Ascending aorta (tissue), 2 donors: ENCODE data around the gene ARHGAP40. TPM values are rescaled to one million over a fixed set of nuclear protein-coding genes. Genes with fewer than 3 reads are reported as not detected.

Experiments used
- DNase-seq, 2 donors: peaks; one replicate each; pipeline ENCODE4 v3.0.0-alpha.2; 2019; ENCODE audit warnings: low spot score in 2 of 2
- H3K27ac ChIP-seq, 2 donors: fragments of 200-600 bp; sonication (generic); one replicate each; pipeline ENCODE4 v1.5.1; 2016 to 2017; ENCODE audit warnings: mild to moderate bottlenecking in 1 of 2
- H3K27me3 ChIP-seq: fragments of 200-600 bp; sonication (generic); one replicate; pipeline ENCODE4 v1.5.1; 2017
- H3K36me3 ChIP-seq, 2 donors: fragments of 200-600 bp; sonication (generic); one replicate each; pipeline ENCODE4 v1.5.1; 2016
- H3K4me1 ChIP-seq, 2 donors: fragments of 200-600 bp; sonication (generic); one replicate each; pipeline ENCODE4 v1.5.1; 2016 to 2017; ENCODE audit warnings: mild to moderate bottlenecking in 1 of 2
- H3K4me3 ChIP-seq, 2 donors: fragments of 200-600 bp; sonication (generic); one replicate each; pipeline ENCODE4 v1.5.1; 2016 to 2017; ENCODE audit warnings: mild to moderate bottlenecking in 1 of 2
- H3K9me3 ChIP-seq, 2 donors: fragments of 200-600 bp; sonication (generic); one replicate each; pipeline ENCODE4 v1.5.1; 2016
- intact Hi-C: fragments of 100-400 bp; cut with DNase I; formaldehyde crosslinking; loops from one replicate; pipeline ENCODE4 v1.15.1; 2023
- total RNA-seq: library from RNA; depleted of rRNA; stranded (reverse); fragments of >200 nt; gene quantifications from one replicate; pipeline ENCODE4 v1.1.0, GENCODE V29; 2016
- TF ChIP-seq, protein P1 (sequence below), 3 experiments: fragments of 200-600 bp in 2 of 3; fragments of 450-650 bp in 1 of 3; sonication (generic) in 2 of 3; IDR thresholded peaks; one replicate each; pipeline ENCODE4 v1.5.1; 2016 to 2019; ENCODE audit warnings: antibody characterized with exemption in 3 of 3, mild to moderate bottlenecking in 1 of 3, moderate library complexity in 1 of 3

Gene ARHGAP40
- total RNA-seq, 1 donor from 2014 or later = not detected

- no peaks in the 10 kb centered on the region for H3K9me3 ChIP-seq
- no peak for DNase-seq
- no peaks in the 10 kb centered on the region for H3K4me1 ChIP-seq
- no peaks in the 10 kb centered on the region for H3K36me3 ChIP-seq
- no peaks in the 10 kb centered on the region for H3K27me3 ChIP-seq
- intact Hi-C loops = no loop called here
- no peak overlapping the region for H3K27ac ChIP-seq
- no peak overlapping the region for H3K4me3 ChIP-seq
- TF ChIP-seq, protein P1, sequence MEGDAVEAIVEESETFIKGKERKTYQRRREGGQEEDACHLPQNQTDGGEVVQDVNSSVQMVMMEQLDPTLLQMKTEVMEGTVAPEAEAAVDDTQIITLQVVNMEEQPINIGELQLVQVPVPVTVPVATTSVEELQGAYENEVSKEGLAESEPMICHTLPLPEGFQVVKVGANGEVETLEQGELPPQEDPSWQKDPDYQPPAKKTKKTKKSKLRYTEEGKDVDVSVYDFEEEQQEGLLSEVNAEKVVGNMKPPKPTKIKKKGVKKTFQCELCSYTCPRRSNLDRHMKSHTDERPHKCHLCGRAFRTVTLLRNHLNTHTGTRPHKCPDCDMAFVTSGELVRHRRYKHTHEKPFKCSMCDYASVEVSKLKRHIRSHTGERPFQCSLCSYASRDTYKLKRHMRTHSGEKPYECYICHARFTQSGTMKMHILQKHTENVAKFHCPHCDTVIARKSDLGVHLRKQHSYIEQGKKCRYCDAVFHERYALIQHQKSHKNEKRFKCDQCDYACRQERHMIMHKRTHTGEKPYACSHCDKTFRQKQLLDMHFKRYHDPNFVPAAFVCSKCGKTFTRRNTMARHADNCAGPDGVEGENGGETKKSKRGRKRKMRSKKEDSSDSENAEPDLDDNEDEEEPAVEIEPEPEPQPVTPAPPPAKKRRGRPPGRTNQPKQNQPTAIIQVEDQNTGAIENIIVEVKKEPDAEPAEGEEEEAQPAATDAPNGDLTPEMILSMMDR (IDR thresholded peaks at IDR 0.05) = no peak
These were observed 64.1 kb downstream of the ARHGAP40 start for GRCh38 chr20:38665506-38666285.

GRCh38 chr20:38667417-38667956, 65.9 kb downstream of the ARHGAP40 start:
- intact Hi-C loops = no loop called here
- TF ChIP-seq, protein P1 (IDR thresholded peaks at IDR 0.05) = no peak
- no peak overlapping the region for H3K27ac ChIP-seq
- H3K36me3 ChIP-seq = no peaks in the 10 kb centered on the region
- DNase-seq = no peak
- no peaks in the 10 kb centered on the region for H3K4me1 ChIP-seq
- H3K27me3 ChIP-seq = no peaks in the 10 kb centered on the region
- H3K4me3 ChIP-seq = no peak overlapping the region
- H3K9me3 ChIP-seq = no peaks in the 10 kb centered on the region

DNA sequence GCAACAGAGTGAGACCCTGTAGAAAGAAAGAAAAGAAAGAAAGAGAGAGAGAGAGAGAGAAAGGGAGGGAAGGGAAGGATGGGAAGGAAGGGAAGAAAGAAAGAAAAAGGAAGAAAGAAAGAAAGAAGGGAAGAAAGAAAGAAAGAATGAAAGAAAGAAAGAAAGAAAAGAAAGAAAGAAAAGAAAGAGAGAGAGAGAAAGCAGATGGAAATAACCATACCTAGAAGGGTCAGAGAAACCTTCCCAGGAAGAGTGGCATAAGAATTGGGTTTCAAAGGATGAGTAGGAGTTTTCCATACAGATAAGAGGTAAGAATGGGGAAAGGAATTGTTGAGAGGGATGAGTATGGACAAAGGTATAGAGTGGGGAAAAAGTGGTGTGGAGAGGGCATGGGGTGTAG, 68.1 kb downstream of the ARHGAP40 start:
- intact Hi-C loops = no loop called here
- H3K27ac ChIP-seq = no peak overlapping the region
- H3K36me3 ChIP-seq = no peaks in the 10 kb centered on the region
- H3K27me3 ChIP-seq = peaks cover 5% of the 10 kb centered on the region
- peaks cover 3% of the 10 kb centered on the region in 2 donors for H3K4me1 ChIP-seq
- H3K4me3 ChIP-seq = no peak overlapping the region
- H3K9me3 ChIP-seq = no peaks in the 10 kb centered on the region
- TF ChIP-seq, protein P1 (IDR thresholded peaks at IDR 0.05) = no peak
- no peak for DNase-seq

GRCh38 chr20:38670786-38671185, 69.2 kb downstream of the ARHGAP40 start:
- no peak for DNase-seq
- Histone ChIP-seq H3K4me1 (peaks cover 3% of the 10 kb centered on the region in 2 donors), H3K9me3 (no peaks in the 10 kb centered on the region), H3K27me3 (peaks cover 5% of the 10 kb centered on the region), H3K4me3 (no peak overlapping the region), H3K36me3 (no peaks in the 10 kb centered on the region), H3K27ac (no peak overlapping the region)
- intact Hi-C loops = no loop called here
- TF ChIP-seq, protein P1 (IDR thresholded peaks at IDR 0.05) = no peak

DNA sequence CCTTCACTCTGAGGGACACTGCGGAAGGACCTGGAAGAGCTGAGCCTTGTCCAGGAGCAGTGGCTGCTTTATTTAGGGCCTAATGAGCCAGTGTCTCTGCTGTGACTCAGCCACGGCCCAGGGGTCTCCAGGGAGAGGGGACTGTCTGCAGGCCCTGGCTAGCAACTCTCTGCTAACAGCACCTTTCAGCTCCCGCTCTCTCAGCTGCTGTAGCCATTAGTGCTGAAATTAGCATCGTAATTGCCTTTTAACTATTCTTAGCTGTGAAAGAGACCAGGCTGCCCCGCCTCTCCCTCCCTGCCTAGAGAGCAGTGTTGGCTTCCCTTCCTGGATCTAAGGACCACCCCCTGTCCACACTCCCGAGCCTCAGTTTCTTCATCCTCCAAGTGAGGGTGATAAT, 69.6 kb downstream of the ARHGAP40 start:
- Histone ChIP-seq H3K4me1 (peaks cover 3% of the 10 kb centered on the region in 2 donors), H3K9me3 (no peaks in the 10 kb centered on the region), H3K27ac (no peak overlapping the region), H3K36me3 (no peaks in the 10 kb centered on the region), H3K4me3 (no peak overlapping the region), H3K27me3 (peaks cover 5% of the 10 kb centered on the region)
- intact Hi-C loops = no loop called here
- DNase-seq = no peak
- TF ChIP-seq, protein P1 (IDR thresholded peaks at IDR 0.05) = no peak
